Adrenal gland (tissue), 19 donors: ENCODE data around the gene FRRS1L. TPM values are rescaled to one million over a fixed set of nuclear protein-coding genes. Genes with fewer than 3 reads are reported as not detected.

Experiments used
- DNase-seq, 7 donors: peaks; one replicate each; pipeline ENCODE4 v3.0.0-alpha.2; 2019 to 2020
- H3K27ac ChIP-seq, 5 donors: fragments of 200-600 bp; sonication (generic) in 4 of 5; 1 replicate in 3 of 5; 2 replicates in 2 of 5; pipeline versions ENCODE4 v1.5.1 to v1.8.0; 2016 to 2020; ENCODE audit warnings: mild to moderate bottlenecking in 1 of 5
- H3K27me3 ChIP-seq: fragments of 200-600 bp; 2 replicates; pipeline ENCODE4 v1.8.0; 2021
- H3K36me3 ChIP-seq, 2 donors: fragments of 200-600 bp; replicated peaks in 1 of 2; 1 replicate in 1 of 2; 2 replicates in 1 of 2; pipeline versions ENCODE4 v1.5.1 to v1.8.0; 2018 to 2022
- H3K4me1 ChIP-seq, 2 donors: fragments of 200-600 bp; replicated peaks in 1 of 2; 1 replicate in 1 of 2; 2 replicates in 1 of 2; pipeline versions ENCODE4 v1.5.1 to v1.8.0; 2018 to 2021
- H3K4me3 ChIP-seq, 4 donors: fragments of 200-600 bp; sonication (generic) in 3 of 4; one replicate each; pipeline ENCODE4 v1.5.1; 2016 to 2018
- H3K9me3 ChIP-seq, 3 donors: fragments of 200-600 bp; sonication (generic) in 1 of 3; replicated peaks in 1 of 3; 1 replicate in 2 of 3; 2 replicates in 1 of 3; pipeline versions ENCODE4 v1.5.1 to v1.8.0; 2016 to 2021
- CTCF ChIP-seq, 6 experiments: fragments of 450-650 bp in 4 of 6; fragments of 200-600 bp in 2 of 6; sonication (generic) in 1 of 6; IDR thresholded peaks; 1 replicate in 5 of 6; 2 replicates in 1 of 6; pipeline versions ENCODE4 v1.5.1 to v1.8.0; 2016 to 2021; ENCODE audit warnings: antibody characterized with exemption in 6 of 6, mild to moderate bottlenecking in 2 of 6, moderate library complexity in 1 of 6
- POLR2A ChIP-seq, 2 donors: fragments of 450-650 bp; IDR thresholded peaks; one replicate each; pipeline ENCODE4 v1.6.1; 2017; ENCODE audit warnings: antibody characterized with exemption in 2 of 2, mild to moderate bottlenecking in 2 of 2, moderate library complexity in 1 of 2
- WGBS, 4 donors: extraction: QIAGEN DNeasy Blood & Tissue Kit in 2 of 4; methylation state at CpG; one replicate each; pipeline versions ENCODE4 v1.1.5 to v1.1.7; 2013 to 2017; 5-methylcytosine and 5-hydroxymethylcytosine counted together
- intact Hi-C, 2 donors: fragments of 100-400 bp; cut with DNase I; formaldehyde crosslinking; loops; one replicate each; pipeline versions ENCODE4 v1.14.1 to v1.15.0; 2022 to 2023
- long read RNA-seq, 10 donors: library from polyadenylated mRNA in 3 of 10; unstranded in 2 of 10; stranded (forward) in 1 of 10; transcript quantifications; one replicate each; pipeline ENCODE4 v2.0.0 and lab custom pipeline, GENCODE V29; 2021 to 2026
- polyA plus RNA-seq, 3 donors: library from polyadenylated mRNA; stranded (reverse); fragments of 200-250 nt in 2 of 3; fragments of 350-450 nt in 1 of 3; fragmentation: Illumina TruSeq in 1 of 3; extraction: RNeasy Lipid Tissue Mini Kit (QIAGEN cat#74804) in 1 of 3; gene quantifications; one replicate each; pipeline ENCODE4 v1.2.3, GENCODE V29; 2013 to 2014
- total RNA-seq, 9 donors: library from RNA; depleted of rRNA in 4 of 9; stranded (reverse); fragments of >200 nt in 4 of 9; fragments of 120-200 nt in 1 of 9; fragmentation: NEBNext Ultra II Directional in 1 of 9; extraction: Animal tissue kit (Norgen Biotek cat#: 25700) in 1 of 9; gene quantifications; one replicate each; pipeline versions ENCODE4 v1.1.0 to v1.2.4, GENCODE V29; 2013 to 2023
- donor health status: healthy with polysubstance abuse.
- donor health status: Bipolar disorder and iron deficiency.
- donor health status: DM: yes; HTN: yes; CAD: no.
- donor health status: DM: no; HTN: no; CAD: no.
- donor health status: DM: no; HTN: no; CAD: no.
- donor health status: DM: yes; HTN: yes; CAD: no.

The FRRS1L gene
- total RNA-seq (10 to 100 TPM in 8 of 9 donors, 1 to 10 TPM in 1; 8.2 to 24.8 (median 17.8) TPM), polyA plus RNA-seq (10 to 100 TPM in 1 of 3 donors, 1 to 10 TPM in 2; 2.9 to 10.9 (median 4.0) TPM)
- long read RNA-seq, donor 1, full-length matches to known transcripts: 1 of 1 reads
- long read RNA-seq, donor 1, partial matches to known transcripts: 0 of 1 reads
- long read RNA-seq, donor 1, other reads (novel, unspliced or antisense): 0 of 1 reads
- long read RNA-seq, donor 2: 0 reads
- long read RNA-seq, donor 3, full-length matches to known transcripts: 5 of 5 reads
- long read RNA-seq, donor 3, partial matches to known transcripts: 0 of 5 reads
- long read RNA-seq, donor 3, other reads (novel, unspliced or antisense): 0 of 5 reads
- long read RNA-seq, donor 4, partial matches to known transcripts: 0 of 3 reads
- long read RNA-seq, donor 4, other reads (novel, unspliced or antisense): 3 of 3 reads
- long read RNA-seq, donor 5, full-length matches to known transcripts: 4 of 13 reads
- long read RNA-seq, donor 5, partial matches to known transcripts: 6 of 13 reads
- long read RNA-seq, donor 5, other reads (novel, unspliced or antisense): 3 of 13 reads
- long read RNA-seq, donor 6, partial matches to known transcripts: 0 of 4 reads
- long read RNA-seq, donor 6, other reads (novel, unspliced or antisense): 4 of 4 reads
- long read RNA-seq, donor 7, full-length matches to known transcripts: 2 of 2 reads
- long read RNA-seq, donor 7, partial matches to known transcripts: 0 of 2 reads
- long read RNA-seq, donor 7, other reads (novel, unspliced or antisense): 0 of 2 reads
- long read RNA-seq, donor 8, full-length matches to known transcripts: 4 of 4 reads
- long read RNA-seq, donor 8, partial matches to known transcripts: 0 of 4 reads
- long read RNA-seq, donor 8, other reads (novel, unspliced or antisense): 0 of 4 reads
- long read RNA-seq, donor 9, full-length matches to known transcripts: 2 of 2 reads
- long read RNA-seq, donor 9, partial matches to known transcripts: 0 of 2 reads
- long read RNA-seq, donor 9, other reads (novel, unspliced or antisense): 0 of 2 reads
- long read RNA-seq, donor 10: 0 reads

- Histone ChIP-seq H3K4me1 (no peaks in the 10 kb centered on the region), H3K27ac (no peak within 1 kb of the TSS), H3K36me3 (no peaks in the 10 kb centered on the region), H3K9me3 (no peaks in the 10 kb centered on the region), H3K27me3 (no peaks in the 10 kb centered on the region), H3K4me3 (peak within 1 kb of the TSS in 2 of 4 donors; percentile 4 to 57)
- intact Hi-C loops: no loop called here
- 3 to 9% (median 6%) methylated on average over 25 to 85 of the region's 86 CpGs for WGBS, 4 donors
- peak; percentile 17 to 75 (median 38) for DNase-seq
- TF ChIP-seq POLR2A (IDR thresholded peaks at IDR 0.05) (peak in 1 of 2 donors; percentile 18), CTCF (IDR thresholded peaks at IDR 0.05) (no peak)
These were observed at the start of gene FRRS1L for GRCh38 chr9:109166771-109167601. Gene FRRS1L (minus strand): TSS chr9:109167249. CDS start chr9:109167138, 111 bp downstream.

GRCh38 chr9:109214414-109214813, 47.4 kb upstream of the FRRS1L start:
- intact Hi-C loops: no loop called here
- no peak for DNase-seq
- TF ChIP-seq POLR2A (IDR thresholded peaks at IDR 0.05) (no peak), CTCF (IDR thresholded peaks at IDR 0.05) (no peak)

DNA sequence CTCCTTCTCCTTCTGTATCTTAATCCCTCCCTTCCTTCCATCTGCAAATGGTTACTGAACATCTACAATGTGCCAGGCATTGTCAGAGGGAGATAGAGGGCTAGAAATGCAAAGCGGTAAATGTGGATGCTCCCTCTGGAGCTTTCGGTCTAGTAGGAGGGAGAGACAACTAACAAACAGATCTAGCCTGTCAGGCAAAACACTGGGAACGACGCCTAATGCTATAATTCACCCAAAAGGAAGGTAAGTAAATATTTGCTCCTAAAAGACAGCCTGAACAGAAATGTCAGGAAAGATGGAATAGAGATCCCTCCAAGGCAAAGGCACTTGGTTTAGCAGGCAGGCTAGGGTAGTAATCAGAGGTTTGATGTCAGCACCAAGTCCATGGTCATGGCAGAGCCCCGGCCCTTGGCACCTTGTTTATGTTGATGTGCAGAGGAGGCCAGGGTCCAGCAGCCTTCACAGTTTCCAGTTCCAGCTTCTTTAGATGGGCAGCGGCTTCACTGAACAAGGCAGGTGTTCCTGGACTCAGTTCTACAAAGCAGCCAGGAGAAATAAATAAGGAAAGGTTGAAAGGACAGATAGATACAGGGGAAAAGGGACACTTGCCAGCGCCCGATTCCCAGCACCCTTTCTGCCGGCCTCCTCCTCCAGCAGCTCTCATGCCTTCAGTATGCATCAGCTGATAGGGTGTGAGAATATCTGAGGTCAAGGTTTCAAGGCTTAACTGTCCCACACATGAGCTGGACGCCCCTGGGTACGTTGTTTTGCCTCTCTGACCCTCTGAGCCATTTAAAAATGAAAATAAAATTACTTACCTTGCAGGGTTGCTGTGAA, 46.5 kb upstream of the FRRS1L start:
- Histone ChIP-seq H3K4me3 (no peak overlapping the region), H3K9me3 (no peaks in the 10 kb centered on the region), H3K27me3 (no peaks in the 10 kb centered on the region), H3K27ac (peak overlapping the region in 4 of 5 donors; percentile 2 to 69 (median 30)), H3K4me1 (peaks cover 11 to 13% of the 10 kb centered on the region in 2 donors), H3K36me3 (no peaks in the 10 kb centered on the region)
- DNase-seq: peak in 5 of 7 donors; percentile 15 to 34 (median 25)
- WGBS, 4 donors: 31 to 46% (median 43%) methylated on average over 11 of the region's 11 CpGs
- TF ChIP-seq POLR2A (IDR thresholded peaks at IDR 0.05) (no peak), CTCF (IDR thresholded peaks at IDR 0.05) (no peak)
- intact Hi-C loops: no loop called here

More at GRCh38 chr9:109214414-109214813, 47.4 kb upstream of the FRRS1L start:
- H3K9me3 ChIP-seq: no peaks in the 10 kb centered on the region
- no peak overlapping the region for H3K4me3 ChIP-seq
- no peak overlapping the region for H3K27ac ChIP-seq
- 85 to 97% (median 96%) methylated on average over 6 of the region's 6 CpGs for WGBS, 4 donors
- peaks cover 11 to 13% of the 10 kb centered on the region in 2 donors for H3K4me1 ChIP-seq
- H3K27me3 ChIP-seq: no peaks in the 10 kb centered on the region
- no peaks in the 10 kb centered on the region for H3K36me3 ChIP-seq
